ENCODE results near the gene ZNF148.

- TF ChIP-seq CTCF (IDR thresholded peaks at IDR 0.05) = no peak
- no peak for TF ChIP-seq POLR2A (IDR thresholded peaks at IDR 0.05)
- no peak for TF ChIP-seq POLR2AphosphoS5 (IDR thresholded peaks at IDR 0.05; ENCODE audit: insufficient read depth in 1 of 2, low read depth in 1 of 2)
These were observed 18.7 kb downstream of the ZNF148 start for GRCh38 chr3:125356140-125357026.
